ENCODE data around the gene LAMC1. TPM values are rescaled to one million over a fixed set of nuclear protein-coding genes. Genes with fewer than 3 reads are reported as not detected.

The LAMC1 gene
- total RNA-seq (2012; rRNA removed) = 721 and 783 TPM in 2 replicates

DNA sequence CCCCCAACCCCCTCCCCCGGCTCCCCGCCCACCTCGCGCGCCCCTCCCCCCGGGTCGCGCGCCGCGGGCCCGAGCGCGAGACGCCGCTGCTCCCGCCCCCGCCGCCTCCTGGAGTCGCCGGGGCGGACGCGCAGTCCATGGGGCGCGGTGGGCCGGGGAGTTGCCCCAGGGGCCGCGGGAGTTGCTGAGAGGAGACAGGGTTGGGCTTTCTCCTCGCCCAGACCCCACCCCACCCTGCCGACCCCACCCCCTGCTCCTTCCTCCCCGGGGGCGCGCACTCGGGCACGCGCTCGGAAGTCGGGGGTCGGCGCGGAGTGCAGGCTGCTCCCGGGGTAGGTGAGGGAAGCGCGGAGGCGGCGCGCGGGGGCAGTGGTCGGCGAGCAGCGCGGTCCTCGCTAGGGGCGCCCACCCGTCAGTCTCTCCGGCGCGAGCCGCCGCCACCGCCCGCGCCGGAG lies at the start of gene LAMC1:
TSS of gene LAMC1 (plus strand) at position 275 of the 455 bp plus-strand sequence. CDS start 297 bp downstream, outside the sequence.
- H3K4me2 ChIP-seq (ENCODE audit: low read length) = peak within 1 kb of the TSS; percentile 84
- H3K27me3 ChIP-seq (ENCODE audit: control insufficient read depth, insufficient read depth, low read length) = no peaks in the 10 kb centered on the region
- no peaks in the 10 kb centered on the region for H3K9me3 ChIP-seq (replicated peaks; ENCODE audit: low read length)
- H3K4me1 ChIP-seq (ENCODE audit: control insufficient read depth, insufficient read depth, low read length) = peaks cover 30% of the 10 kb centered on the region
- H3K9ac ChIP-seq (ENCODE audit: low read depth, low read length) = peak within 1 kb of the TSS; percentile 98
- H3K4me3 ChIP-seq (ENCODE audit: low read length) = peak within 1 kb of the TSS; percentile 94
- peaks cover 9% of the 10 kb centered on the region for H3K36me3 ChIP-seq (ENCODE audit: insufficient read depth, low read length)

DNA sequence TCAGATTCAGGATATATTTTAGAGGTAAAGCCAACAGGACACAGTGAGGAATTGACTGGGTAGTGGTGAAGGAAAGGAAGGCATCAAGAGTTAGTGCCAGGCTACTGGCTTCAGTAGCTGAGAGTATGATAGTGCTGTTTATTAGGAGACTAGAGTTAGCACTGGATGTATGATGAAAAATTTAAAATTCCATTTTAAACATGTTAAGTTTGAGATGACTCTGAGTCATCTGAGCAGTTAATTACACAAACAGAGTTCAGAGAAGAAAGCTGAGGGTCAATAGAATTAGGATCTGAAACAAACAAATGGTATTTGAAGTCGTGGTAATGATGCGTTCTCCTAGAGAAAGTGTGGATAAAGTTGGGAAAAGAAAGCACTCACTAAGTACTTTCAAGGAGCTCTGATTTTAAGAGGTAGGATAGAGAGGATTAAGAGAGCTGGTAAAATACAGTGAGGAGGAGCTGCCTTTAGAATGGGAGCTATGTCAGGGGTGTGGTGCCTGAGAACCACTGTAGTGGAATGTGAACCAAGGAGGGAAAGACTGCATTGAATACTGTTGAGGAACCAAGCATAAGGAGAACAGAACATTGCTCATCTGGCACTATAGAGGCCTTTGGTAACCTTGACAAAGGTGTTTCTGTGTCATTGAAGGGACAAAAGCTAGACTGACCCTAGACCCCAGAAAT lies 48.6 kb upstream of the LAMC1 start:
- Histone ChIP-seq H3K4me2 (ENCODE audit: low read length) (no peak overlapping the region), H3K9me3 (replicated peaks; ENCODE audit: low read length) (no peaks in the 10 kb centered on the region), H3K4me1 (ENCODE audit: control insufficient read depth, insufficient read depth, low read length) (peaks cover 9% of the 10 kb centered on the region), H3K9ac (ENCODE audit: low read depth, low read length) (no peak overlapping the region), H3K36me3 (ENCODE audit: insufficient read depth, low read length) (no peaks in the 10 kb centered on the region), H3K4me3 (ENCODE audit: low read length) (no peak overlapping the region), H3K27me3 (ENCODE audit: control insufficient read depth, insufficient read depth, low read length) (no peaks in the 10 kb centered on the region)

DNA sequence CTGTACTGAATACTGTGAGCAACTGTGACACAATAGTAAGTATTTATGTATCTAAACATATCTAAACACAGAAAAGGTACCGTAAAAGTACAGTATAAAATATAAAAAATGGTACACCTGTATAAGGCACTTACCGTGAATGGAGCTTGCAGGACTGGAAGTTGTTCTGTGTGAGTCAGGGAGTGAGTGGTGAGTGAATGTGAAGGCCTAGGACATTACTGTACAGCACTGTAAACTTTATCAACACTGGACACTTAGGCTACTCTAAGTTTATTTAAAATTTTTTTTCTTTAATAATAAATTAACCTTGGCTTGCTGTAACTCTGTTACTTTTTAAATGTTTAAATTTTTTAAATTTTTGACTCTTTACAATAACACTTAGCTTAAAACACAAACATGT lies 45.7 kb upstream of the LAMC1 start:
- Histone ChIP-seq H3K4me2 (ENCODE audit: low read length) (no peak overlapping the region), H3K4me3 (ENCODE audit: low read length) (no peak overlapping the region), H3K36me3 (ENCODE audit: insufficient read depth, low read length) (no peaks in the 10 kb centered on the region), H3K27me3 (ENCODE audit: control insufficient read depth, insufficient read depth, low read length) (no peaks in the 10 kb centered on the region), H3K9ac (ENCODE audit: low read depth, low read length) (no peak overlapping the region), H3K4me1 (ENCODE audit: control insufficient read depth, insufficient read depth, low read length) (peaks cover 9% of the 10 kb centered on the region), H3K9me3 (replicated peaks; ENCODE audit: low read length) (no peaks in the 10 kb centered on the region)

DNA sequence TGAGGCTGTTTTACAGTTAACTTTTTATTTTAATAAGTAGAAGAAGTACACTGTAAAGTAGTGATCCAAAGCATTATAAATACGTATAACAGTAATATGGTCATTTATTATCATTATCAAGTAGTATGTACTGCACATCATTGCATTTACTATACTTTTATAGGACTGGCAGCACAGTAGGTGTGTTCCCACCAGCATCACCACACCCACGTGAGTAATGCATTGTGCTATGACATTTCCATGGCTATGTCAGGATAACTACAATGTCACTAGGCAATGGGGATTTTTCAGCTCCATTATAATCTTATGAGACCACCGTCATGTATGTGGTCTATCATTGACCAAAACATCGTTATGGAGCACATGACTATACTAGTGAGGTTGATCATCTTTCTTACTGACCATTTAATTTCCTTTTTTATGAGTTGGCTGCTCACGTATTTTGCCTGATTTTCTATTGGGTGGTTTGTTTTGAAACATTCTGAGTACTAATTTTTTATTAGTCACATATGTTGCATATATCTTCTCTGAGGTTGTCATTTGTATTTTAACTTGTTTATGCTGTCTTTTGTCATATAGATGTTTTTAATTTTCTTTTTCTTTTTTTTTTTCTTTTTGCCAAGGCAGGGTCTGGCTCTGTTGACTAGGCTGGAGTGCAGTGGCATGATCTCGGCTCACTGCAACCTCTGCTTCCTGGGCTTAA lies 44.9 kb upstream of the LAMC1 start:
- Histone ChIP-seq H3K9me3 (replicated peaks; ENCODE audit: low read length) (no peaks in the 10 kb centered on the region), H3K4me2 (ENCODE audit: low read length) (no peak overlapping the region), H3K27me3 (ENCODE audit: control insufficient read depth, insufficient read depth, low read length) (no peaks in the 10 kb centered on the region), H3K4me1 (ENCODE audit: control insufficient read depth, insufficient read depth, low read length) (peaks cover 9% of the 10 kb centered on the region), H3K4me3 (ENCODE audit: low read length) (no peak overlapping the region), H3K36me3 (ENCODE audit: insufficient read depth, low read length) (no peaks in the 10 kb centered on the region), H3K9ac (ENCODE audit: low read depth, low read length) (no peak overlapping the region)

DNA sequence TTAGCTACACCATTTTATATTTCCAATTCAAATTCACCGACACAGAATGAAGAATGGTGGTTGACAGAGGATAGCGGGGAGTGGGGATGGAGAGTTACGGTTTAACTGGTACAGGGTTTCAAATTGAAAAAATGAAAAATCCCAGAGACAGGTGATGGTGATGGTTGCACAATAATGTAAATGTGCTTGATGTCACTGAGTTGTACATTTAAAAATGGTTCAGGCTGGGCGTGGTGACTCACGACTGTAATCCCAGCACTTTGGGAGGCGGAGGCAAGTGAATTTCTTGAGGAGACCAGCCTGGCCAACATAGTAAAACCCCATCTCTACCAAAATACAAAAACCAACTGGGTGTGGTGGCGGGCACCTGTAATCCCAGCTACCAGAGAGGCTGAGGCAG lies 39.1 kb upstream of the LAMC1 start:
- no peak overlapping the region for H3K4me2 ChIP-seq (ENCODE audit: low read length)
- H3K9me3 ChIP-seq (replicated peaks; ENCODE audit: low read length) = no peaks in the 10 kb centered on the region
- H3K4me3 ChIP-seq (ENCODE audit: low read length) = no peak overlapping the region
- H3K36me3 ChIP-seq (ENCODE audit: insufficient read depth, low read length) = no peaks in the 10 kb centered on the region
- no peaks in the 10 kb centered on the region for H3K27me3 ChIP-seq (ENCODE audit: control insufficient read depth, insufficient read depth, low read length)
- no peaks in the 10 kb centered on the region for H3K4me1 ChIP-seq (ENCODE audit: control insufficient read depth, insufficient read depth, low read length)
- no peak overlapping the region for H3K9ac ChIP-seq (ENCODE audit: low read depth, low read length)

DNA sequence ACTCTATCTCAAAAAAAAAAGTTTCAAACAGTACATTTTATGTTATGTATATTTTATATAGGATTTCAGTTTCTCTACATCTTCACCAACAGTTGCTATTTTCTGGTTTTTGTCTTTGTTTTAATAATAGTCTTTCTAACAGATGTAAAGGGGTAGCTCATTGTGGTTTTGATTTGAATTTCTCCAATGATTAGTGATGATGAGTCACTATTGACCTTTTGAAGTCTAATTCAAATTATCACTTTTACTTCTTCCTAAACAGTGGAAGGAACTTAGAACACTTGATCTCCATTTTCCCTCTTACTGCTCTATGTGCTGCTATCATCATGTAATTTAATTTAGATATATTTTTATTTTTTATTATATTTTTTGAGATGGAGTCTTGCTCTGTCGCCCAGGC lies 38.6 kb upstream of the LAMC1 start:
- Histone ChIP-seq H3K4me2 (ENCODE audit: low read length) (no peak overlapping the region), H3K9ac (ENCODE audit: low read depth, low read length) (no peak overlapping the region), H3K4me3 (ENCODE audit: low read length) (no peak overlapping the region), H3K36me3 (ENCODE audit: insufficient read depth, low read length) (no peaks in the 10 kb centered on the region), H3K9me3 (replicated peaks; ENCODE audit: low read length) (no peaks in the 10 kb centered on the region), H3K4me1 (ENCODE audit: control insufficient read depth, insufficient read depth, low read length) (peaks cover 1% of the 10 kb centered on the region), H3K27me3 (ENCODE audit: control insufficient read depth, insufficient read depth, low read length) (no peaks in the 10 kb centered on the region)

DNA sequence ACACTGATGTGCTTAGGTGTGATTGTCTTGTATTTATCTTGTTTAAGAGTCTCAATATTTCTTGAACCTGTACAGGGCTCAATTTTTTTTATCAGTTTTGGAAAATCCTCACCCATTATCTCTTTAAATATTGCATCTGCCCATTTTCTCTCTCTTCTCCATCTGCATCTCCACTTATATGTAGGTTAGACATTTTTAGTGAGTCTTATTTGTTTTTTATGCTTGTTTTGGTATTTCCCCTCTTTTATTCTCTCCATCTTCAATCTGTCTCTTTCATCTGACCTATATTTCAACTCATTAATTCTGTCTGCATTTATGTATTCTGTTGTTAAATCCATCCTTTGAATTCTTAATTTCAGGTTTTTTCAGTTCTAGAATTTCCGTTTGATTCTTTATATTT lies 37.3 kb upstream of the LAMC1 start:
- no peaks in the 10 kb centered on the region for H3K27me3 ChIP-seq (ENCODE audit: control insufficient read depth, insufficient read depth, low read length)
- H3K36me3 ChIP-seq (ENCODE audit: insufficient read depth, low read length) = no peaks in the 10 kb centered on the region
- H3K4me3 ChIP-seq (ENCODE audit: low read length) = no peak overlapping the region
- H3K9ac ChIP-seq (ENCODE audit: low read depth, low read length) = no peak overlapping the region
- no peak overlapping the region for H3K4me2 ChIP-seq (ENCODE audit: low read length)
- H3K9me3 ChIP-seq (replicated peaks; ENCODE audit: low read length) = no peaks in the 10 kb centered on the region
- peaks cover 12% of the 10 kb centered on the region for H3K4me1 ChIP-seq (ENCODE audit: control insufficient read depth, insufficient read depth, low read length)

DNA sequence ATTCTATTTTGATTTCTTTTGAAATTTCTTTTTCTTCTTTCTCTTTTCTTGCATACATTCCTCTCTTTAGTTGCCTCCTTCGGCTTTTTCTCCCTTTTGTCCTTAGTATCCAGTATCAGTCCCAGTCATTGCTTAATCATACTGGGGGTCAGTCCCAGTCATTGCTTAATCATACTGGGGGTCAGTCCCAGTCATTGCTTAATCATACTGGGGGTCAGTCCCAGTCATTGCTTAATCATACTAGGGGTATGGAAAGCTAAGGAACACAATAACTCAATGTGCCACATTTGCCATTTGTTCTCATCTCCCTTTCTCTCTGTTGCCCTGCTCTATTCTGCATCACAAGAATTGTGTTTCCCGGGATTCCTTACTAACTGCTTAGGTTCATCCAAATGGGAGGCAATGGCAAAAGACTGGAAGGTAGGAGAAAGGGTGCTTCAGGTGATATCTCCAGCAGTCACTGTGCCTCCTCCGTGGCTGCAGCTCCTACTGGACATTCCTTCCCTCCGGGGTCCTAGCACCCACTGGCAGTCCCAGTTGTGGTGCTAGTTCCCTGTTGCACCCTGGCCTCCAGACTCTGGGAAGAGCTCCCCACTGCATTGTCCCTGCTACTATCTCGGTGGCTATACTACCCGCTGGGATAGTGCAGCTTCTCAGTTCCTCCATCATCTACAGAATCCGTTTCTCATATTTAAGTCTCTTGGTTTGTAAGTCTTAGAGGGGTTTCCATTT lies 32.6 kb upstream of the LAMC1 start:
- peaks cover 16% of the 10 kb centered on the region for H3K4me1 ChIP-seq (ENCODE audit: control insufficient read depth, insufficient read depth, low read length)
- peak overlapping the region; percentile 69 for H3K4me2 ChIP-seq (ENCODE audit: low read length)
- H3K4me3 ChIP-seq (ENCODE audit: low read length) = peak overlapping the region; percentile 11
- peak overlapping the region; percentile 39 for H3K9ac ChIP-seq (ENCODE audit: low read depth, low read length)
- H3K36me3 ChIP-seq (ENCODE audit: insufficient read depth, low read length) = no peaks in the 10 kb centered on the region
- no peaks in the 10 kb centered on the region for H3K27me3 ChIP-seq (ENCODE audit: control insufficient read depth, insufficient read depth, low read length)
- H3K9me3 ChIP-seq (replicated peaks; ENCODE audit: low read length) = no peaks in the 10 kb centered on the region

DNA sequence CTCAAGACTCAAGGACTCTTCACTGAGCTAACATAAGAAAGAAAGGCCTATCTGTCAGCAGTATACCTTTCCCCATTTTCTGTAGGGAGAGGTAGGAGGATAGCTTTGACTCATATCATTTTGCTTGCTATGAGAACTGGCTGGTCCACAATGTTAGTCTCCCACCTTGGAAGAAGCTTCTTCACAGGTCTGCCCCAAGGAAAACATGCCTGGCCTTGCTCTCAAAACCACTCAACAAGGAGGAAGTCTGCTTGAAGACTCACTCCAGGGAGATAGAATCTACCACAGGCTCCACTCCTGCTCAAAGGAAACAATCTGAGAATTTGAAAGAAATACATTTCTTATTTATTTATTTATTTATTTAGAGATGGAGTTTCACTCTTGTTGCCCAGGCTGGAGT lies 29.5 kb upstream of the LAMC1 start:
- Histone ChIP-seq H3K4me1 (ENCODE audit: control insufficient read depth, insufficient read depth, low read length) (peaks cover 16% of the 10 kb centered on the region), H3K27me3 (ENCODE audit: control insufficient read depth, insufficient read depth, low read length) (no peaks in the 10 kb centered on the region), H3K36me3 (ENCODE audit: insufficient read depth, low read length) (no peaks in the 10 kb centered on the region), H3K9ac (ENCODE audit: low read depth, low read length) (no peak overlapping the region), H3K4me3 (ENCODE audit: low read length) (no peak overlapping the region), H3K9me3 (replicated peaks; ENCODE audit: low read length) (no peaks in the 10 kb centered on the region), H3K4me2 (ENCODE audit: low read length) (no peak overlapping the region)

DNA sequence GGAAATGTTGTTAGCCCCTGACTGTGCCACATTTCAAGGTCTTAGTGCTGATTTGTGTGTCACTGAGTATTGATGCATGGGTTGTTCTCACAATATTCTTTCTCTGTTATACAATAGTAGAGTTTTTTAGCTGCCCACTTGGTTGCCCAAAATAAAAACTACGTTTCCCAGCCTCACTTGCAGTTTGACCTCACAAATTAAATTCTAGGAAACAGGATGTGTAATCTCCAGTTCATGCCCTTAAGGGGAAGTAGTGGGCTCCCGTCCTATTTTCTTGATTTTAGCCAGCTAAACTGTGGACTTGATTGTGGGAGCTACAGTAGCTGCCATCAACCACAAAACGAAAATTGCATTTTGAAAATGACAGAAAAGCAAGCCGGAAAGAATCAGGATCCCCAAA lies 27.3 kb upstream of the LAMC1 start:
- Histone ChIP-seq H3K4me2 (ENCODE audit: low read length) (no peak overlapping the region), H3K4me3 (ENCODE audit: low read length) (no peak overlapping the region), H3K9me3 (replicated peaks; ENCODE audit: low read length) (no peaks in the 10 kb centered on the region), H3K4me1 (ENCODE audit: control insufficient read depth, insufficient read depth, low read length) (peaks cover 3% of the 10 kb centered on the region), H3K36me3 (ENCODE audit: insufficient read depth, low read length) (no peaks in the 10 kb centered on the region), H3K27me3 (ENCODE audit: control insufficient read depth, insufficient read depth, low read length) (no peaks in the 10 kb centered on the region), H3K9ac (ENCODE audit: low read depth, low read length) (no peak overlapping the region)

DNA sequence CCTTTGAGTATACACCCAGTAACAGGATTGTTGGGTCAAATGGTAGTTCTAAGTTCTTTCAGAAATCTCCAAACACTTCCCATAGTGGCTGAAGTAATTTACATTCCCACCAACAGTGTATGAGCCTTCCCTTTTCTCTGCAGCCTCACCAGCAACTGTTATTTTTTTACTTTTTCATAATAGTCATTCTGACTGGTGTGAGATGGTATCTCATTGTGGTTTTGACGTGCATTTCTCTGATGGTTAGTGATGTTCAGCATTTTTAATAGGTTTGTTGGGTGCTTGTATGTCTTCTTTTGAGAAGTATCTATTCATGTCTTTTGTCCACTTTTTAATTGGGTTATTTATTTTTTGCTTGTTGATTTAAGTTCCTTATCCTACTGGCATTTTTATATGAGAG lies 26.4 kb upstream of the LAMC1 start:
- H3K36me3 ChIP-seq (ENCODE audit: insufficient read depth, low read length) = no peaks in the 10 kb centered on the region
- H3K4me1 ChIP-seq (ENCODE audit: control insufficient read depth, insufficient read depth, low read length) = no peaks in the 10 kb centered on the region
- no peaks in the 10 kb centered on the region for H3K27me3 ChIP-seq (ENCODE audit: control insufficient read depth, insufficient read depth, low read length)
- H3K4me2 ChIP-seq (ENCODE audit: low read length) = no peak overlapping the region
- H3K9me3 ChIP-seq (replicated peaks; ENCODE audit: low read length) = no peaks in the 10 kb centered on the region
- no peak overlapping the region for H3K9ac ChIP-seq (ENCODE audit: low read depth, low read length)
- no peak overlapping the region for H3K4me3 ChIP-seq (ENCODE audit: low read length)

Data from skeletal muscle satellite cell (primary cell).